GM23338 (cell line): Measurements from ENCODE around the gene RPTOR. TPM values are rescaled to one million over a fixed set of nuclear protein-coding genes. Genes with fewer than 3 reads are reported as not detected.

Source experiments
- ATAC-seq: fragments of 200-7000 bp; cut with Tn5 transposase; 3 replicates; pipeline ENCODE4 v1.9.1; 2020
- DNase-seq: peaks from one replicate; pipeline ENCODE4 v3.0.0-alpha.2; 2015; ENCODE audit warnings: low spot score
- H2AFZ ChIP-seq: fragments of 200-600 bp; sonication (generic); 2 replicates; pipeline ENCODE4 v1.8.0; 2016; ENCODE audit warnings: antibody characterized with exemption, mild to moderate bottlenecking, moderate library complexity
- H3F3A ChIP-seq: fragments of 200-600 bp; sonication (generic); replicated peaks from 2 replicates; pipeline ENCODE4 v1.8.0; 2017; ENCODE audit warnings: antibody characterized with exemption, mixed run types, low read depth
- H3K27ac ChIP-seq: fragments of 200-600 bp; sonication (generic); 2 replicates; pipeline ENCODE4 v1.6.1; 2016; ENCODE audit warnings: low read depth
- H3K27me3 ChIP-seq: fragments of 200-600 bp; sonication (generic); 2 replicates; pipeline ENCODE4 v1.8.0; 2016; ENCODE audit warnings: mild to moderate bottlenecking, mixed run types, moderate library complexity; ENCODE audit not compliant: insufficient read depth
- H3K36me3 ChIP-seq: fragments of 200-600 bp; sonication (generic); 2 replicates; pipeline ENCODE4 v1.8.0; 2016; ENCODE audit warnings: mild to moderate bottlenecking; ENCODE audit not compliant: insufficient read depth
- H3K4me1 ChIP-seq: fragments of 200-600 bp; sonication (generic); 2 replicates; pipeline ENCODE4 v1.8.0; 2016; ENCODE audit warnings: mild to moderate bottlenecking, moderate library complexity; ENCODE audit not compliant: insufficient read depth
- H3K4me2 ChIP-seq: fragments of 200-600 bp; sonication (generic); 2 replicates; pipeline ENCODE4 v1.7.1; 2017; ENCODE audit warnings: mixed run types
- H3K4me3 ChIP-seq: fragments of 200-600 bp; sonication (generic); 2 replicates; pipeline ENCODE4 v1.6.1; 2016; ENCODE audit warnings: mixed run types
- H3K79me2 ChIP-seq: fragments of 200-600 bp; sonication (generic); replicated peaks from 2 replicates; pipeline ENCODE4 v1.8.0; 2017; ENCODE audit warnings: mild to moderate bottlenecking; ENCODE audit not compliant: insufficient read depth
- H3K9me2 ChIP-seq: fragments of 200-600 bp; sonication (generic); 2 replicates; pipeline ENCODE4 v1.8.0; 2017; ENCODE audit not compliant: insufficient read depth
- H4K20me1 ChIP-seq: fragments of 200-600 bp; sonication (generic); replicated peaks from 2 replicates; pipeline ENCODE4 v1.8.0; 2017; ENCODE audit warnings: mild to moderate bottlenecking; ENCODE audit not compliant: insufficient read depth
- H3K27ac Mint-ChIP-seq: 2 replicates; pipeline ENCODE4 v1.8.0; 2020; ENCODE audit warnings: inconsistent platforms, mild to moderate bottlenecking, moderate library complexity, mixed read lengths
- H3K27me3 Mint-ChIP-seq: 3 replicates; pipeline ENCODE4 v1.8.0; 2022; ENCODE audit warnings: low read depth, mild to moderate bottlenecking, moderate library complexity, mixed read lengths, inconsistent platforms; ENCODE audit not compliant: insufficient read depth, poor library complexity
- H3K36me3 Mint-ChIP-seq: 3 replicates; pipeline ENCODE4 v1.8.0; 2021; ENCODE audit warnings: low read depth, mild to moderate bottlenecking, inconsistent platforms, moderate library complexity, mixed read lengths
- H3K4me1 Mint-ChIP-seq: 3 replicates; pipeline ENCODE4 v1.8.0; 2020; ENCODE audit warnings: mild to moderate bottlenecking, inconsistent platforms, mixed read lengths
- H3K4me3 Mint-ChIP-seq: 3 replicates; pipeline ENCODE4 v1.8.0; 2021; ENCODE audit warnings: moderate library complexity, mild to moderate bottlenecking, inconsistent platforms, mixed read lengths
- H3K9me3 Mint-ChIP-seq: 3 replicates; pipeline ENCODE4 v1.8.0; 2020; ENCODE audit warnings: moderate library complexity, mild to moderate bottlenecking, inconsistent platforms, mixed read lengths
- EZH2 ChIP-seq: fragments of 200-600 bp; sonication (generic); IDR thresholded peaks from one replicate; pipeline ENCODE4 v1.8.0; 2017; ENCODE audit warnings: antibody characterized with exemption, mild to moderate bottlenecking, low read depth; ENCODE audit not compliant: unreplicated experiment
- EZH2phosphoT487 ChIP-seq: fragments of 200-600 bp; sonication (generic); IDR thresholded peaks from one replicate; pipeline ENCODE4 v1.8.1; 2018; ENCODE audit warnings: antibody characterized with exemption; ENCODE audit not compliant: unreplicated experiment
- JUNB ChIP-seq: IDR thresholded peaks from one replicate; pipeline ENCODE4 v1.6.1; 2016; ENCODE audit warnings: antibody characterized with exemption; ENCODE audit not compliant: unreplicated experiment
- NANOG ChIP-seq: IDR thresholded peaks from 2 replicates; pipeline ENCODE4 v1.6.1; 2016; ENCODE audit warnings: antibody characterized with exemption, borderline replicate concordance
- REST ChIP-seq: IDR thresholded peaks from one replicate; pipeline ENCODE4 v1.6.1; 2018; ENCODE audit warnings: antibody characterized with exemption; ENCODE audit not compliant: unreplicated experiment
- STAT1 ChIP-seq: IDR thresholded peaks from one replicate; pipeline ENCODE4 v1.6.1; 2016; ENCODE audit warnings: antibody characterized with exemption; ENCODE audit not compliant: unreplicated experiment
- ZNF114 ChIP-seq: fragments of 250-450 bp; sonication (Bioruptor Pico); IDR thresholded peaks from 2 replicates; pipeline ENCODE4 v1.5.0; 2020; ENCODE audit warnings: mild to moderate bottlenecking, moderate library complexity
- ZNF331 ChIP-seq: fragments of 250-450 bp; sonication (Bioruptor Pico); IDR thresholded peaks from 2 replicates; pipeline ENCODE4 v1.5.0; 2020; ENCODE audit warnings: low read depth, mild to moderate bottlenecking, moderate library complexity
- ZNF462 ChIP-seq: fragments of 250-450 bp; sonication (Bioruptor Pico); IDR thresholded peaks from 2 replicates; pipeline ENCODE4 v1.5.0; 2020; ENCODE audit warnings: mild to moderate bottlenecking, moderate library complexity
- polyA plus RNA-seq: library from polyadenylated mRNA; unstranded; fragments of >200 nt; fragmentation: Nextera tagmentation; extraction: Ambion mirVana; gene quantifications from 2 replicates; pipeline ENCODE4 v1.2.1, GENCODE V29; 2016
- total RNA-seq: library from RNA; depleted of rRNA; stranded (reverse); fragments of >200 nt; shearing (Covaris generic); gene quantifications from 2 replicates; pipeline ENCODE4 v1.2.3, GENCODE V29; 2014

The RPTOR gene
- total and polyA plus RNA-seq, 2 experiments from 2014 or later: 9.5 to 38.0 TPM

DNA sequence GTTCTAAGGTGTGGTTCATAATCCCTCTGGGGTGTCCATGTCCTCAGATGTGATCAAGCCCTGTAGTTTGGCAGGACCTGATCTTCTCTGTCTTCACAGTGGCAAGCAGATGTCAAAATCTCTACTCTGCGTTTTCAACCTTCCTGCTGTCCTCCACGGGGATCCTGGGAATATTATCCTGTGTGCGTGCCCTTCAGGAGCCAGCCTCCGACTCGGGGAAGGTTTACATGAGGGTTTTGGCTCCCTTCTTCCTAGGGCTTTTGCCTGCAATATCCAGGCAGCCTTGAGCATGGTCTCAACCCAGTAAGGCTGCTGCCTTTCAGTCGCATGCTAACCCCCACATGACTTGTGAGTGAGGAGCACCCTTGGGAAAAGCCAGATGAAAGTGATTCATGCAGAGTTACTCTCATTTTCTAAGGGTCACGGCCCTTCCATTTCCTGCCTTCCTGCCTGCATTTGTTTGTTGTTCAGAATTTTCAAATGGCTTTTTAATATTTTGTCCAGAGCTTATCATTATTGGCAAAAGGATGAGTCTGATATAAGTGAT lies 244.8 kb downstream of the RPTOR start (continued):
- TF ChIP-seq ZNF462 (CRISPR knock-in tag): no peak
- TF ChIP-seq EZH2: no peak
- no peak for TF ChIP-seq REST

- Histone ChIP-seq H3K9me2 (no peaks in the 10 kb centered on the region), H3K27ac (no peak overlapping the region), H3K4me2 (no peak overlapping the region), H4K20me1 (peaks cover 7% of the 10 kb centered on the region; the same call in 1 of the 2 replicates), H3K27me3 (no peaks in the 10 kb centered on the region), H3K36me3 (no peaks in the 10 kb centered on the region; the same call in 1 of the 2 replicates), H3F3A (no peaks in the 10 kb centered on the region), H3K4me1 (no peaks in the 10 kb centered on the region), H2AFZ (no peak overlapping the region), H3K4me3 (no peak overlapping the region), H3K79me2 (peaks cover 2% of the 10 kb centered on the region; the same call in 1 of the 2 replicates)
- no peaks in the 10 kb centered on the region for H3K9me3 Mint-ChIP-seq
- no peak for DNase-seq
- H3K4me3 Mint-ChIP-seq: no peak overlapping the region
- no peak; the same call in none of the 3 replicates for ATAC-seq
- H3K27me3 Mint-ChIP-seq: peaks cover 4% of the 10 kb centered on the region
- peaks cover 30% of the 10 kb centered on the region for H3K4me1 Mint-ChIP-seq
- H3K36me3 Mint-ChIP-seq: no peaks in the 10 kb centered on the region
- H3K27ac Mint-ChIP-seq: no peak overlapping the region
- TF ChIP-seq EZH2: no peak
- no peak for TF ChIP-seq STAT1
- no peak for TF ChIP-seq EZH2phosphoT487
- no peak for TF ChIP-seq JUNB
- TF ChIP-seq ZNF331 (CRISPR knock-in tag): no peak
- TF ChIP-seq ZNF114 (CRISPR knock-in tag): no peak
- no peak for TF ChIP-seq NANOG
Measured at GRCh38 chr17:80790021-80790765, 245.6 kb downstream of the RPTOR start.
